GM19240 (cell line): ENCODE data around the gene ZP1.

Experiments
- DNase-seq: peaks from one replicate; pipeline ENCODE4 v3.0.0; 2011; ENCODE audit warnings: low spot score; ENCODE audit not compliant: insufficient read length

Gene ZP1

GRCh38 chr11:60874421-60875365 is 7.4 kb downstream of the ZP1 start:
- no peak for DNase-seq

GRCh38 chr11:60875366-60876167 is 8.2 kb downstream of the ZP1 start:
- DNase-seq, result no peak

GRCh38 chr11:60876168-60876485 is 8.8 kb downstream of the ZP1 start:
- DNase-seq, result no peak

- no peak for DNase-seq
These were observed 11.1 kb downstream of the ZP1 start for GRCh38 chr11:60878245-60879101.

- no peak for DNase-seq
These were observed 11.8 kb downstream of the ZP1 start for GRCh38 chr11:60879104-60879503.

GRCh38 chr11:60879971-60880588 is 12.7 kb downstream of the ZP1 start:
- DNase-seq, result no peak

GRCh38 chr11:60880643-60881282 is 13.4 kb downstream of the ZP1 start:
- DNase-seq, result no peak

GRCh38 chr11:60887556-60887955 is 20.2 kb downstream of the ZP1 start:
- no peak for DNase-seq

GRCh38 chr11:60889869-60890311 is 22.5 kb downstream of the ZP1 start:
- no peak for DNase-seq

- DNase-seq, result no peak
These were observed 23.4 kb downstream of the ZP1 start for GRCh38 chr11:60890696-60891095.

- DNase-seq, result no peak
These were observed 23.9 kb downstream of the ZP1 start for GRCh38 chr11:60891103-60891741.

GRCh38 chr11:60895687-60896086 is 28.3 kb downstream of the ZP1 start:
- no peak for DNase-seq

GRCh38 chr11:60897496-60897895 is 30.2 kb downstream of the ZP1 start:
- DNase-seq, result no peak

GRCh38 chr11:60899046-60899936 is 31.9 kb downstream of the ZP1 start:
- no peak for DNase-seq

- no peak for DNase-seq
These were observed 32.6 kb downstream of the ZP1 start for GRCh38 chr11:60899977-60900376.

- no peak for DNase-seq
These were observed 33.5 kb downstream of the ZP1 start for GRCh38 chr11:60900673-60901404.

- DNase-seq, result no peak
These were observed 35.3 kb downstream of the ZP1 start for GRCh38 chr11:60902625-60903024.

GRCh38 chr11:60905047-60905446 is 37.7 kb downstream of the ZP1 start:
- no peak for DNase-seq
